ENCODE results near the gene MORC2.

GRCh38 chr22:30906946-30907345 lies 61.6 kb downstream of the MORC2 start:
- no peak for TF ChIP-seq CTCF (conservative IDR thresholded peaks at IDR 0.05)
- TF ChIP-seq ZFX (IDR thresholded peaks at IDR 0.05): no peak

Measured in C4-2B (cell line).